ENCODE results near the gene IGDCC3.

The IGDCC3 gene

DNA sequence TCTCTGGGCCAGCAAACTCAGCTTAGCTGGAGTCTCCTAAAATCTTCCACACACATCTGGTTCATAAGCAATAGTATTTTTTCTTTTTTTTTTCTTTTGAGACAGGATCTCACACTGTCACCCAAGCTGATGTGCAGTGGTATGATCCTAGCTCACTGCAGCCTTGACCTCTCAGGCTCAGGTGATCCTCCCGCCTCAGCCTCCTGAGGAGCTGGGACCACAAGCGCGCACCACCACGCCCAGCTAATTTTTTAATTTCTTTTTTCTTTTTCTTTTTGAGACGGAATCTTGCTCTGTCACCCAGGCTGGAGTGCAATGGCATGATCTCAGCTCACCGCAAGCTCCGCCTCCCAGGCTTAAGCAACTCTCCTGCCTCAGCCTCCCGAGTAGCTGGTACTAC lies 39.0 kb downstream of the IGDCC3 start:
- no peak for DNase-seq

DNA sequence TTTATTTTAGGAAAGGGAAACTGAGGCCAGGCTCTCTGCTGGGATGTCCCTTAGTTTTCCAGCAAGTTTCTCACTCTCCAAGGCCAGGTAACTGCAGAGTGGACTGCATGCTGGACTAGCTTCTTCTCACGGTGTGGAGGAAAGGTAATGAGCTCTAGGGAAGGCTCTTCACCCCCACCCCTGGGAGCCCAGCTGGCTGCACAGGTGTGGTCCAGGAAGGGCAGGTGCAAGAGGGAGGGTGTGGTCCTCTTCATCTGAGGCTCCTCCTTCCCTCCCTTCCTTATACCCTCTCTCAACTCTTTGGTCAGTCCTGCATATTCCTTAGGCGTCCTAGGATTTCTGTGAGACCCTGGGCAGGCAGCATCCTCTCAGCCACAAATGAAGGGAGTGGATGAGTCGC lies 39.4 kb downstream of the IGDCC3 start:
- DNase-seq, result peak; percentile 42

DNA sequence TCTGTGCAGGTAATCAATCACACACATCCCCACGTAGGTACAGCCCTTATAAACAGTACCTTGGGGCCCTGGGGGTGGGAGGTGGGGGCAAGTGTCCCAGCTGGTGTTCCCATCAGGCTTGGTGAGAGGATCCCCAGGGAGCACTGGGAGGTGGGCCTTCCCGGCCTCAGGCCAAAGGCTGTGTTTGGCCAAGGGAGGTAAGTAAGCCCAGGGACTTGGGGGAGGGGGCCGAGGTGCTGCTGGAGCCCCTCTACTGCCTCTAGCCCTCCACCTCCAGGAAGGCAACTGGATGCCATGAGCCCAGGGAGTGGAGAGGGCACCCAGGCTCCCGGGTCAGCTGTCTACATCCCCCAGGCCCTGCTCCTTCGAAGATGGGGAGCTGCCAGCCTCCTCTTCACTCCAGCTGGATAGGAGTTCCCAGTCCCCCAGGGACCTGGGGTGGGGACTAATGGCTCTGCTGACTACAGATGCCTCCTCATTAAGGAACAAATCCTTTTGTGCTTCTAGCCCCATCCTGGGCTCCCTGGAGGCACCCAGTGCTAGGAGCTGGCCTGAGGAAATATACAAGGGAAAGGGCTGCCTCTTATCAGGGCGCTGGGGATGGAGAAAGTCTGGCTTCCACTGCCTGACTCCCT lies 40.2 kb downstream of the IGDCC3 start:
- DNase-seq, result no peak

DNA sequence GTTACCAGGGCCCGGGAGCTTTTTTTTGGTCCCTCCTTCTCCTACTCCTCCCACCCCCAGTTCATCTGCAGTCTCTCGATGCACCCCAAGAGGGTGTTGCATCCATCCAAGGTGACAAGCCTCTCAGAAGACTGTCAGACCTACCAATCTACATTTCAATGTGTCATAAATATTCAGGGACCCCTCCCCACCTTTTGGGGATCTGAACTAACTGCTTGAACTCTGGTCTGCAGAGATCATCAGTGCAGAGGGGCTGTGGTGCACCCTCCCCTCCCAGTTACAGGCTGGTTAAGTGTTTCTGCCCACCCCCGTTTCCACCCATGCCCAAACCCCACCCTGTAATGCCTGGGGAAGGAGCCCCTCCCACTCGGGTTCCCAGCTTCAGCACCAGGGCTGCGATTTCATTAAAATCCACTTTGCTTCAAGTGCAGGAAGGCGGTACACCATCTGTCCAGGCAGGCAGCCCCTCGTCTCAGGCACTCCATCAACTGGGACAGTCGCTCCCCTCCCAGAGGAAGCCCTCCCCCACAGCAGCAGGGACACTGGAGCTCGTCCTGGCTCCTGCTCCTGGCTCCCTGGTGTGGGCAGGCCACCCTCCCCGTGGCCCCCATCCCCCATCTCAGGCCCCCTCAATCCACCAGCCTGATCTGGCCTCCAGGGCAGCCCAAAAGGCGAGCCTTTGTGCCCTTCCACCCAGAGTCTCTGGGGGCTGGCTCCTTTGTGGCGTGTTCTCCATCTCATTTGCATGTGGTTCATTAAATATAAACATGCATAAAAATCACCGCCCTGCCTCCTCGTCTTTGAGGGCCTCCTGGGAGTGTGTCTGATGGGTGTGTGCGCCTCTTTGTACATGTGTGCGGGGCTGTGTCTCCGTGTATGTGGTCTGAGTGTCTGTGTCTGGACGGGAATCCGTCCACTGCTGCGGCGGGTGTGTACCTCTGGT lies 41.0 kb downstream of the IGDCC3 start:
- no peak for DNase-seq

DNA sequence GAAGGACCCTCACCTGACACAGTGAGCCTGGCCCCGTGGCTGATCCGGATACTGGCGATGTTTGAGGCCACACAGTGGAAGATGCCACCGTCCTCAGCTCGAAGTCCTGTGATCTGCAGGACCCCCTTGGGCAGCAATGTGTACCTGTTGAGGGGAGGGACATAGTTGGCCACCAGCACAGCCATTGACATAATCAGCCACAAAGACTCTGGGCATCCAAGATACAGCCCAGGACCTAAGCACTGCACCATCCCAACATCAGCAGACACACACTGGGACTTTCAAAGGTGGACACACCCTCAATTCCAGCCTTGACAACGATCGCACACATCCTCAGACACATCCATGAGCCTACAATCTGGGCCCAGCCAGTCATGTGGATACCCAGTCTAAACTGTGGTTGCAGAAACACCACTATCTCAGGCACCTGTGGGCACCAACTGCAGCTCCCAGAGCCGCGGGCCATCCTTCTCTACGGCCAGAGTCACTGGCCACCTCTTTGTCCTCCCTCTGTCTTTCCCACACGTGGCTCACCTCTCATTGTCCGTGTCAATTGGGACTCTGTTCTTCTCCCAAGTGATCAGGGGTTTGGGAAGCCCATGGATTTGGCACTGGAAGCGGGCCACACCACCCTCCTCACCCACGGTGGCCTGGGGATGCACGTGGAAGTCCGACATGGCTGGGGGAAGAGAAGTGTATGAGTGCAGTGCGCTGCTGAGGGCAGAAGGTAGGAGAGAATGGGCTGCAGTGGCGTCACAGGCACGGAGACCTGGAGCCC lies 42.3 kb downstream of the IGDCC3 start:
- DNase-seq, result no peak

DNA sequence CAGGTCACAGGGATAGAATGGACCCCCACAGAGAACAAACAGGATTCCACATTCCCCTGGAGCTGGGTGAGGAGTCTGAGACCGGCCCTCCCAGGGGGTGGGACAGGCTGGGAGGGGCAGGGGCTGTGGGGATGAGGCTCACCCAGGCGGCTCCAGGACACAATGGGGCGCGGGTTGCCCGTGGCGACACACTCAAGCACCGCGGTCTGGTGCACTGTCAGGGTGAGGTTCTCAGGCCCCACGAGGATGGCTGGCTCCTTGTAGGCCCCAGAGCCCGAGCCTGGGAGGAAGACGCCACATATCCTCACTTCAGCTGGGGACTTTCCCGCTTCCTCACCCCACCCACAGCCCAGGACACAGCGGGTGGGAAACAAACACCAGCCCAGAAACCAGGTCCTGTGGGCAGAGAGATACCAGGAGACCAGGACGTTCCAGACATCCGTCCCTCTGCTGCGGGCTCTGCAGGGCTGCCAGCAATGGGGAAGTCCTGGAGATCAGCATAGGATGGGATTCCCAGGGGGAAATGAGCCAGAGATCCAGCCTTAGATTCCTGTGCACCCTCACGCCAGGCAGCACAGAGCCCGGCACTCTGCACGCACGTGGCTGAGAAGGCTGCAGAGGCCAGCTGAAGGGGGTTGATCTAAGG lies 43.1 kb downstream of the IGDCC3 start:
- no peak for DNase-seq

DNA sequence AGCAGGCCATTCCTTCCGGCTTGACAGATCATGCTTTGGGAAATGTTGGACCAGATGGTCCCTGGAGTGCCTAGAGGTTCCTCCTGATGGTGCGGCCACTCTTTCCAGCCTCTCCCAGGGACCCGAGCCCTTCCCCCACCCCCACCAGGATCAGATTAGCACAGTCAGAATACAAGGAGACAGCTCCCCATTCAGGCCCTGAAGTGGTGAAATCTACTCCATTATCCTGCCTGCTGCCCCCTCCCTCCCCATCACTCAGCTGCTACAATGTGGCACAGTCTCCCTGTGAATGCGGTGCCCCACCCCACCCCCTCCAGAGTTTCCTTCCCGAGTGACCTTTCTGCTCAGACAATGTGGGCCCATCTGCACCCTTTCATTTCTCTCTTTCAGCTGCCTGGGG lies 43.9 kb downstream of the IGDCC3 start:
- no peak for DNase-seq

DNA sequence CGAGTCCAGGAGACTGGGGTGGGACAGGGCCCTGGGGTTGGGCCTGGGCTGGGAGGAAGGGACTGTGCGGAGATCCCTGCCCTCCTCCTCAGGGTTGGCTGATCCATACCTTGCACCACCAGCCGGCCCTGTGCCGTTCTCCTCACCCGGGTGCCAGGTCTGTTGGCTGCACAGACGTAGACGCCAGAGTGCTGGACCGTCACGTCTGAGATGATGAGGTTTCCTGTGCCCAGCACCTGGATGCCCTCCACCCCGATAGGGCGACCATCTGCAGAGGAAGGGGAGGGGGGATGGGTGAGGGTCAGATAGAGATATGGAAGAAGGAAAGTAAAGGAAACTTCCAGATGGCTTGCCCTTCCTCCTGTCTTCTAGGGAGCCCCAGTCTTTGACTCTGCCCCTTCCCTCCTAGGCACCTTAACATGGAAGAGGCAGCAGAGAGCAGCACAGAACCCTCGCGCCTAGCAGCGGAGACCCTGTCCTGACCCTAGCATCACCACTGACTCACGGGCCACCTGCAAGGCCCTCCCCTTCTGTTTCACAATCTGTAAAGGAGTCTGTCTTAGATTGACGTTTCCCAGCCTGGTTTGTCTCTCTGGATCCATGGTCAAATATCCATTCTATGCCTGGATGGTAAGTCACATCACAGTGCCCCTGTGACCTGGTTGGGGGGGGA lies 44.5 kb downstream of the IGDCC3 start:
- DNase-seq, result no peak

DNA sequence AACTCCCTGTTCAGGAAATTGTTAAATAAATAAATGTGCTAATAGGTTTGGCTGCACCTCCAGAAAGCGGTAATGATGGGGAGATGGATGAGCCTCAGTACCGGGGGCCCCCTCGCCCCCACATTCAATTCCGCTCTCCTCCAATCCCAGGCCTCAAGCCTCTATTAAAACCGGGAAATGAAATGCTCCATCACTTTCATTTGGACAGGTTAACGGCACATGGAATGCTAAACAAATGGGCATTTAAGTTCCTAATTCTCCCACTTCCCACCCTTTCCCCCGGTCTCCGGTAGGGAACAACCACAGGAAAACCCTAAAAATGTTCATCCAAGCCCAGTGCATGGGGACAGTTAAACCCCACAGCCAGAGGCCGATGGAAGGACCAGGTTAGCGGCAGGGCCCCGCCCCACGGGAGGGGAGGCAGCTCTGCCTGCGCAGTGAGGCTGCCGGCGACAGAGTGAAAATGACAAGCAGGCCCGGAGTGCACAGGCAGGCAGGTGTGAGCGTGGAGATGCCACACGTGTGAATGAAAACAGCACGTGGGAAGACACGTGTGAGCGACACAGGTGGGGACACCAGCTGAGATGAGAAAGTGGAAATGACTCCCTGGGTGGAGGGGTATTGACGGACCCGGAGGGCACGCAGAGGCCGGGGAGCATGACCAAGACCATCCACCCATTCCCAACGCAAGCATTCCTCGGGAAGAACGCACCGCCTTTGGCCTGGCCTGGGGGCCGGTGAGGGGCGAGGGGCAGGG lies 45.2 kb downstream of the IGDCC3 start:
- DNase-seq, result no peak

DNA sequence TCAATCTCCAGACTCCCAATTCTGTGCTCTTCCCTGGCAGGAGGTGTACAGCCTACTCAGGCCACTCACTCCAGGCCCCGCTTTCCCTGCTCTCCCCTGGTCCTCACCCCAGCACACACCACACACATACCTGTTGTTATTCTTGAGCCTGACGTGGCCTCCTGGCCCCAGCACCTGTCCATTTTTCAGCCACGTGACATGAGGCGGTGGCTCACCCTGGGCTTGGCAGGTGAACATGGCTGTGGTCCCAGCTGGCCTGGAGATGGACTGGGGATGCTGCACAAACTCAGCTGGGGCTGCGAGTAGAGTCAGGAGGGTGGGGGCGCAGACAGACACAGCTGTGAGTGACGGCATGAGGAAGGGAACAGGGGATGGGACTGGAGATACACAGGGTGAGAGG lies 46.0 kb downstream of the IGDCC3 start:
- no peak for DNase-seq

DNA sequence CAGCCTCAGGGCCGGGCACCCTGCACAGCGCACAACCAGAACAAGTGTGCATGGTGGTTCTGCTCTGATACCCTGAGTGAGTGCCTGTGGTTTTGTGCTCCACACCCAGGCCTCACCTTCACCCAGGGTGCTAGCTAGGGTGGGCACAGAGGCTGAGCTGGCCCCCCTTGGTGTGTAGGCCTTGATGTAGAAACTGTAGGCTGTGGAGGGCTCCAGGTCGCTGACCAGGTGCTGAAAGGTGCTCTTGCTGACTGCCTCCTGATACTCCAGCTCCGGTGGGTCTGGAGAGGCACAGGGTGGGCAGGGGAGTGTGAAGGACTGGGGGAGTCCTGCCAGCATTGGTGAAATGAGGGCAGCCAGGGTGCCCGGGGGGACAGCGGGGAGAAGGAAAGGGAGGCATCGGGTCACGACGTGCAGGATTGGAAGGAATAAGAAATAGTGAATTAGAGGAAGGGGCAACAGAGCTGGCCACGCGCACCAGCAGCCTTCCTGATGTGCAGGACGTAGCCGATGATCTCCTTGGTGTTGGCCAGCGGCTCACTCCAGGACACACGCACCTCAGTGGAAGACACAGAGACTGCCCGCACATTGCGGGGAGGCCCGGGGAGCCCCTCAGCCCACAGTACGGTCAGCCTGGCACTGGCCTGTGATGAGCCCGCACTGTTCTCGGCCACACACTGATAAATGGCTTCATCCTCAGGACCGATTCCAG lies 46.7 kb downstream of the IGDCC3 start:
- DNase-seq, result no peak

DNA sequence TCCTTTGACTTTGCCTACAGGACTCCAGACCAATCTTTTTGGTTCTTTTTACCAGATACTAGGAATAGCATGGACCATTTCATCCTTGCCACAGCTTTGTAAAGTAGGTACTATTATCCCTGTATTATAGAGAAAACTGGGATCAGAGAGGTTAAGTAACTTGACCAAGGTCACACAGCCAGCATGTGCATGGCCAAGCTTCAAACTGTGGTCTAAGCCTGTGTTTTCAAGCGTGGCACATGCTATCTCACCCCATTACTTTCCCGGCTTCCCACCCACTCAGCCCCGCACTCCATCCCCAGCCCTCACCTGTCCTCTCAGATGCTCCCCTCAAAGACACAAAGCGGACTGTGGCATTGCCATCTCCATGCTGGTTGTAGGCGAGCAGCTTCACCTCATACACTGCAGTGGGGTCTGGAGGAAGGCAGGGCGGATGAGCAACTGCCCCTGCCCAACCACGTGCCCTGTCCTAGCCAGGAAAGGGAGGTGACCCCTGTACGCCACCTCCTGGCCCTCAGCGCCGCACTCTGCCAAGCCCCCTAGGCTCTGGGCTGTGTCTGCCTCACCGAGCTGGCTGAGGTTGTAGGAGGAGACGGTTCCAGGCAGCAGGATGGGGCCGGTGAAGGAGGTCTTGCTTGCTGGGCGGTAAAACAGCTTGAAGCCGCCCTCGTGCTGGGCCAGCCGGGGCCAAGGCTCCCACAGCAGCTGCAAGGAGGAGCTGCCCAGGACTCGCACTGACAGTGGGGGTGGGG lies 47.6 kb downstream of the IGDCC3 start:
- DNase-seq, result no peak

DNA sequence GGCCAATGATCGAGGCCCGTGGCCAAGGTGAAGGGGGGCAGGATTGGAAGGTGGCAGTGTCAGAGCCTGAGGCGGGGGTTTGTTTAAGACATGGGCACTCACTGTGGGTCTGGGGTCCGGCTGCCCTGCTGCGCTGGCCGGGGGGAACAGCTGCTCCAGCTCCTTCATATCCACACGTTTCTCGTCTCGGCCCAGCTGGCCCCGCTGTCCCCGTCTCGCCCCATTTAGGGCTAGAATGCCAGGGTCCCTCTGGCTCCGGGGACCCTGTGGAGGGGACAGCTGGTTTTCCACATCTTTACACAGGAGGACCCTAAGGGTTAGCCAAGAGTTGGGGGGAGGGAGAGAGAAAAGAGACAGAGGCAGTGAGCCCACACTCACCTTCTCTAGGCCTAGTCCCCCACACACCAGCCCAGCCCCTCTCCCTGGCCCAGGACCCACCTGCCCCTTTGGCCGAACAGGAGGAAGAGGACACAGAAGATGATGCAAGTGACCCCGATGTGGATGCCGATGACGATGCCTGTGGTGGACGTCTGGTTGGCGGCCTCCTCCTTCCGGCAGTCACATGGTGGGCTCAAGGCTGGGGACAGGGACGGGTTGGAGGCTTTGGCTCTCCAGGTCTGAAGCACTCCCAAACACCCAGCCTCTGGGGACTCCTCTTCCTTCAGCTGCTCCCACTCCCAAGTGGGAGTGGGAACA lies 48.4 kb downstream of the IGDCC3 start:
- DNase-seq, result no peak

DNA sequence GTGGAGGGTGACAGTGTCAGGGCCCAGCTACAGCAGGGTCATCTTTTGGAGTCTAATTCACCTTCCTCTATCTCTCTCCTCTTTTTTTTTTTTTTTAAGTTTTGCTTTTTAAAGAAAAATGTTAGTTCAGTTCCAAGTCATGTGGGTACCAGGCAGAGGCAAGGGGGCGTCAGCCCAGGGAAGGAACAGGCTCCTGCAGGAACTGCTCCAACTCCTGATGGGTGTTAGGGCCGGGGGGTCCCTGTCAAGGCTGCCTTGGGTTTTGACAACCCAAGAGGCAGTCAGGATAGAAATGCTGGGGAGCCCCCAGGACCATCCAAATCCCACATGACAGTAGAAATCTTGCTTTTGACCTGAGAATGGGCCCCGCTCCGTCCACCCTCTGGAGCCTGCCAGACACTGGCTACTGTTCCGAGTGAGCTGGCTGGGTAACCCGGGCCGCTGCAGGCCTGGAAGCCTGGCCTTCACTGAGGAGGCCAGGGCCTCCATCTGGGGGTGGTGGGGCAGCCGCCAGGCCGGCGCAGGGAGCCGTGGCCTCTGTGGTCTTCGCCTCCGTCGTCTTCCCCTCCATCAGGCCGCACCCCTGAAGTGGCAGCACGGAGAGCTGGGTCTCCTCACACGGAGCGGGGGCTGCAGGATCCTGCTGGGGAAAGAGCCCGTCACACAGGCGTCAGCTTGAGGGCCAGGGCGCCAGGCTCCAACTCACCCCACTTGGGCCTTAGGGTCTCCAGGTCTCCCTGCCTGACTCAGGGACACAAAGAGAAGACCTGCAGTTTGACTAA lies 49.1 kb downstream of the IGDCC3 start:
- no peak for DNase-seq

DNA sequence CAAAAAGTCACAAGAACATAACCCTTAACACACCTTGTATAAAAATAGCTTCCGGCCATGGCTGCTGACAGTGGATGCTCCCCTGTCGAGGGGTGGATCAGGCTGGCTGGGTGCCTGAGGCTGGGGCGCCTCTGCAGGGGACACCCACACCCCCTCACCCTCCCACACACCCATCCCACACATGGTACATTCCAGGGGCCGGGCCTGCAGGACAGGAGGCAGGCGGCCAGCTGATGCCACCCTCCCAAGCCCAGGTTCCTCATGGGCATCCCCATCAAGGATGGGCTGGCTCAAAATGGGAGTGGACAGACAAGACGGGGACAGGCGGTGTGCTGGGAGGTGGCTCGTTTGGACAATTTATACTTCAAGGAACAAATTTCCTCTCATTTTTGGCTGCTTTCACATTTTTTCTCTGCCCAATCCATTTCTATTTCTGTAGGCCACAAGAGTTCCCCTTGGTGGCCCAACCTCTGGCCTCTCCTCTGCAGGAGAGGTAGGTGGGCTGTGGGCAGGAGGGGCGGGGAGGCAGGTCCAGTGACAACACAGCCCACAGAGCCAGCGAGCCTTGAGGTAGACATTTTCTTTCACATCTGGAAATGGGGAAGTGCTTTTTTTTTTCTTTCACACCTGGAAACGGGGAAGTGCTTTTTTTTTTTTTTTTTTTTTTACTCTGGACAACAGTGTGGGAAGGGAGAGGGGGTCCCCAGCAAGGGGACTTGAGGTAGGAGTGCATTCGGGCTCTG lies 50.0 kb downstream of the IGDCC3 start:
- DNase-seq, result no peak

DNA sequence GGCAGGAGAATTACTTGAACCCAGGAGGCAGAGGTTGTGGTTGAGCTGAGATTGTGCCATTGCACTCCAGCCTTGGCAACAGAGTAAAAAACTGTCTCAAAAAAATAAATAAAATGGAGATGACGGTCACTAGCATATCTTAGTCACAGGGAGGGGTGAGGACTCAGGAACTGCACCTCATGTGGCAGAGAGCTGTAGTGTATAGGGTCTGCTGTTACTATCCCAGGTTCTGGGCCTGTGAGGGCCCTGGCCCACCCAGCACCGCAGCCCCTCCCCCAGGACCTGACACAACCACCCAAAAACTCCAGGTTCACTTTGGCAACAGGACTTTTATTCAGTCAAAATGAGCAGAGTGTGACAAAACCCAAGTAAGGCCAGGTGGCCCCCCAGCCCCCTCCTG lies 51.0 kb downstream of the IGDCC3 start:
- DNase-seq, result no peak

DNA sequence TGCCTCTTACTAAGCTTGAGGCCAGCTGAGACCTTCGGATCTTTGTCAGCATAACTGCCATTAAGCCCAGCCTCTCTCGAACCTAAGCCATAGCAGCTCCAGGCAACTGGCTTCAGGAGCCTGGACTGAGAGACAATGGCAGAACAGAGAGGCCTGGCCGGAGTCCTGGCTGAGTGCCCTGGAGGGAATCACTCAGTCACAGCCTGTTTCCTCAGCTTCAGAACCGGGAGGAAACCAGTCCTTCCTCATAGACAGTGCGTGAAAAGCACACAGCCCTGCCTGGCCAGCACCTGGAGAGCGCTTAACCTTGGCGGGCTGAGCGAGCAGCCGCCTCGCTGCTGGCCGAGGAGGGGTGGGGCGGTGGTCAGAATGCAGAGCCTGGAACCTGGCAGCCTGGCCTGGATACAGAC lies 51.7 kb downstream of the IGDCC3 start:
- no peak for DNase-seq

DNA sequence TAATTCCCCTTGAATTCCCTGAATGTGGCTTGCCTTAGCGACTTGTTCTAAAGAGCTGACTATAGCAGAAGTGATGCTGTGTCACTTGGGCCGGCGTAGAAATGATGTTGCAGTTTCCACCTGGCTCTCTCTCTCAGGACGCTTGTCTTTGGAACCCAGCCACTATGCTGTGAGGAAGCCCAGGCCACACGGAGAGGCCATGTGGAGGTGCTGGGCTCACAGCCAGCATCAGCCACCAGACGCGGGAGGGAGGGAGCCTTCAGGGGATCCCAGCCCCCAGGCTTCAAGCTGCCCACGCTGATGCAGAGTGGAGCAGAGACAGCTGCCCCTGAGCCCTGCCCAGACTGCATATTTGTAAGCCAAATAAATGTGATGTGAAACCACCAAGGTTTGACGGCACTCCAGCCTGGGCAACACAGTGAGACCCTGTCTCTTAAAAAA lies 54.7 kb downstream of the IGDCC3 start:
- peak; percentile 96 for DNase-seq
